ENCODE measurements around the gene NRAP. TPM values are rescaled to one million over a fixed set of nuclear protein-coding genes. Genes with fewer than 3 reads are reported as not detected.

The NRAP gene
- total and polyA plus RNA-seq, 10 of the 15 experiments (the other 5 are each of a cell fraction or from before 2014, with no cell fraction given), result not detected

GRCh38 chr10:113646336-113647201 lies 17.3 kb downstream of the NRAP start (continued):
- TF ChIP-seq JUND (IDR thresholded peaks at IDR 0.05; ENCODE audit: low read depth, low read length), result no peak
- TF ChIP-seq, protein P1, sequence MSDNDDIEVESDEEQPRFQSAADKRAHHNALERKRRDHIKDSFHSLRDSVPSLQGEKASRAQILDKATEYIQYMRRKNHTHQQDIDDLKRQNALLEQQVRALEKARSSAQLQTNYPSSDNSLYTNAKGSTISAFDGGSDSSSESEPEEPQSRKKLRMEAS (IDR thresholded peaks at IDR 0.05; ENCODE audit: low read depth, low read length), result no peak

DNA sequence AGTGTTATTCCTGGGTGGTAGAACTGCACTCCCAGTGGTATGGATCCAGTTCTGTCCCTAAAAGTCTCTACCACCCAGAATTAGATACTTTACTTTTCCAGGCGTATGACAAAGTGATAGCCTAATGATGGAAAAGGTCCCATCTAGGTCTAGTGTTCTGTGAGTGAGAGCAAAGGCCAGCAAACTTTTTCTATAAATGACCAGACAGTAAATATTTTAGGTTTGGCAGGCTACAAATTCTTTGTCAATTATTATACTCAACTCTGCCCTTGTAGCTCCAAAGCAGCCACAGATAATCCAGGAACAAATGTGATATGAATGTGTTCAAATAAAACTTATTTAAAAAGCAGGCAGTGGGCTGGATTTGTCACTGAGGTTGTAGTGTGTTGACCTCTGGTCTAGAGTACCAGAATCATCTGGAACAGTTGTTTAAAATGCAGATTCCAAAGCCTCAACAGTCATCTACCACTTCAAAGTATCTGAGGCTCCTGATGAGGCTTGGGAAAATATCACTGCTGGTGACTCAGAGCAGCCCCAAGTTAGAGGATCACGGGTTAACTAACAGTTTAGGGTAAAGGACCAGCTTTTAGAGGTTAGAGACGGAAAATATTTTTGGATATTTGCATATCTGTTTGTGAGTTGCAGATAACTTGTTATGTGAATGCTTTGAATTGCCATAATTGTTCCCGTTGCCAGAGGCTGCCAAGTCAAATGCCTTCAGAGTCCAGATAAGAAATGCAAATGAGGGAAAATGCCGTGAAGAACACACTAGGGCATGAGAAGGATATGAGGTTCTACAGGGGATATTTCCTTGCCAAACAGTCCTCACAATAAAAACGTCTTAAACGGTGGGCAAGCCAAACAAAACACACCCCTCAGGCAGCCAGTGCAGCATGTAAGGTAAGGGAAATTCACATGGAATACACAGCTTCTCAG lies 19.4 kb downstream of the NRAP start:
- CTCF ChIA-PET, result no interaction called here
- Histone ChIP-seq H3K4me2 (ENCODE audit: control insufficient read depth, insufficient read depth) (no peak overlapping the region), H3K36me3 (ENCODE audit: control insufficient read depth in 2 of 2, insufficient read depth in 2 of 2, low read length in 1 of 2) (no peaks in the 10 kb centered on the region), H2AFZ (ENCODE audit: control insufficient read depth, low read depth, low read length) (no peak overlapping the region), H3K9ac (ENCODE audit: control insufficient read depth, insufficient read depth, low read length) (no peak overlapping the region), H3K27ac (ENCODE audit: control insufficient read depth, insufficient read depth) (no peak overlapping the region), H3K9me3 (replicated peaks; ENCODE audit: control insufficient read depth, insufficient read depth, low read length) (no peaks in the 10 kb centered on the region), H3K27me3 (replicated peaks in 1 of 2; ENCODE audit: control insufficient read depth in 2 of 2, insufficient read depth in 2 of 2, low read length in 1 of 2) (no peaks in the 10 kb centered on the region; a peak in 2 of 4 replicates), H3K4me3 (no peak overlapping the region), H3K4me1 (ENCODE audit: control insufficient read depth, insufficient read depth, low read length) (no peaks in the 10 kb centered on the region), H3K79me2 (ENCODE audit: control insufficient read depth, insufficient read depth, low read length) (no peaks in the 10 kb centered on the region), H4K20me1 (ENCODE audit: control insufficient read depth, insufficient read depth) (no peaks in the 10 kb centered on the region)
- FAIRE-seq (no peak), DNase-seq (ENCODE audit: low read depth, low spot score) (no peak), ATAC-seq (no peak)
- RAD21 ChIA-PET (ENCODE audit: unreplicated experiment), result no interaction called here
- POLR2A ChIA-PET, result no interaction called here
- intact Hi-C loops (cut with micrococcal nuclease; ENCODE audit: unreplicated experiment), result no loop called here
- whole genome bisulfite sequencing (ENCODE audit: insufficient coverage, insufficient replicate concordance, low lambda C conversion rate, missing lambda C conversion rate), result 12% methylated on average over 7 of the region's 7 CpGs
- no peak for TF ChIP-seq ZBTB4 (CRISPR knock-in tag; IDR thresholded peaks at IDR 0.05)
- no peak for TF ChIP-seq SIN3A (IDR thresholded peaks at IDR 0.05; ENCODE audit: low read depth, low read length)
- no peak for TF ChIP-seq RFX5 (IDR thresholded peaks at IDR 0.05; ENCODE audit: low read depth, low read length)
- TF ChIP-seq TCF7 (IDR thresholded peaks at IDR 0.05; ENCODE audit: borderline replicate concordance), result no peak
- TF ChIP-seq ATF3 (IDR thresholded peaks at IDR 0.05; ENCODE audit: borderline replicate concordance, extremely low read depth, low read depth, low read length), result no peak
- SMC1A ChIA-PET (ENCODE audit: uncharacterized antibody, unreplicated experiment), result no interaction called here
- no TSS peak for BruUV-seq (replicated peaks)
- in situ Hi-C loops (cut with MboI), result no loop called here

Data from GM12878 (cell line).